ENCODE measurements around the gene CFAP90. TPM values are rescaled to one million over a fixed set of nuclear protein-coding genes. Genes with fewer than 3 reads are reported as not detected.

CFAP90 gene
- total RNA-seq, 1 donor from 2014 or later: 10.7 TPM

DNA sequence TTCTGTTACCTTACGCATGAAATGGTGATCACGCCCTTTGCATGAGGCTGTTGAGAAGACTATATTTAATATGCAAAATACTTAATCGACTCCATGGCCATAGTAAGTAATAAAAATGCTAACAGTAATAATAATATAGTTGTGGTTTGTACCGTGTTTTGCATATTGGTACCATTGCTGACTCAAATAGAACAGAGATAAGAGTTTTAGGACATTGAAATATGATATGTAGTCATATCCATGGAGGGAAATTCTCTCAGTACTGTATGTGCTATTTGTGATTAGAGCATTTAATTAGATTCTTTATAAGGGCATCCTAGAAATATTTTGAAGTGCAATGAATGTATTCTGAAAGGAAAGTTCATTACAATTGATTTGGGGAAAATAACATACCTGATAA, 41.9 kb downstream of the CFAP90 start:
- no peak overlapping the region for H3K4me3 ChIP-seq
- H3K4me1 ChIP-seq: no peaks in the 10 kb centered on the region
- ATAC-seq: no peak
- intact Hi-C loops (cut with DNase I): no loop called here
- no peaks in the 10 kb centered on the region for H3K9me3 ChIP-seq
- H3K36me3 ChIP-seq: no peaks in the 10 kb centered on the region
- no peak for DNase-seq
- no peaks in the 10 kb centered on the region for H3K27me3 ChIP-seq (ENCODE audit: low read depth)
- no peak overlapping the region for H3K27ac ChIP-seq
- TF ChIP-seq, protein P1, sequence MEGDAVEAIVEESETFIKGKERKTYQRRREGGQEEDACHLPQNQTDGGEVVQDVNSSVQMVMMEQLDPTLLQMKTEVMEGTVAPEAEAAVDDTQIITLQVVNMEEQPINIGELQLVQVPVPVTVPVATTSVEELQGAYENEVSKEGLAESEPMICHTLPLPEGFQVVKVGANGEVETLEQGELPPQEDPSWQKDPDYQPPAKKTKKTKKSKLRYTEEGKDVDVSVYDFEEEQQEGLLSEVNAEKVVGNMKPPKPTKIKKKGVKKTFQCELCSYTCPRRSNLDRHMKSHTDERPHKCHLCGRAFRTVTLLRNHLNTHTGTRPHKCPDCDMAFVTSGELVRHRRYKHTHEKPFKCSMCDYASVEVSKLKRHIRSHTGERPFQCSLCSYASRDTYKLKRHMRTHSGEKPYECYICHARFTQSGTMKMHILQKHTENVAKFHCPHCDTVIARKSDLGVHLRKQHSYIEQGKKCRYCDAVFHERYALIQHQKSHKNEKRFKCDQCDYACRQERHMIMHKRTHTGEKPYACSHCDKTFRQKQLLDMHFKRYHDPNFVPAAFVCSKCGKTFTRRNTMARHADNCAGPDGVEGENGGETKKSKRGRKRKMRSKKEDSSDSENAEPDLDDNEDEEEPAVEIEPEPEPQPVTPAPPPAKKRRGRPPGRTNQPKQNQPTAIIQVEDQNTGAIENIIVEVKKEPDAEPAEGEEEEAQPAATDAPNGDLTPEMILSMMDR (IDR thresholded peaks at IDR 0.05): no peak

GRCh38 chr5:7805379-7805778, 45.6 kb downstream of the CFAP90 start:
- no peak for ATAC-seq
- Histone ChIP-seq H3K9me3 (no peaks in the 10 kb centered on the region), H3K4me3 (no peak overlapping the region), H3K27ac (no peak overlapping the region), H3K4me1 (no peaks in the 10 kb centered on the region), H3K27me3 (ENCODE audit: low read depth) (no peaks in the 10 kb centered on the region), H3K36me3 (no peaks in the 10 kb centered on the region)
- intact Hi-C loops (cut with DNase I): no loop called here
- TF ChIP-seq, protein P1 (IDR thresholded peaks at IDR 0.05): no peak
- no peak for DNase-seq

DNA sequence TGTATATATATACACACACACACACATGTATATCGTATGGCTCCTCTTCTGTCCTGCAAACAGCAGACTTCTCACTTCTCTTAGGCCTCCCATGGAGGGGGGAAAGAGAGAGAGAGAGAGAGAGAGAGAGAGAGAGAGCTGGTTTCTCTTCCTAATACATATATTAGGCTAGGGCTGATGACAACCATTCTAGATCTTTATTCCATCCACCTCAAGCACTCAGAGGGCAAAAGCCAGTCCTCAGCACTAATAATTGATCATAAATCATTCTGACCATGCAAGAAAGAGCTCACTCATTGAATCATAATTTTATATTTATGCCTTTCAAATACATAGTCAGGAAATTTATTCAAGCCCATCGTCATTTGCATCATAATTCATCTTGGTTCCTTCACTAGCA, 47.0 kb downstream of the CFAP90 start:
- intact Hi-C loops (cut with DNase I): no loop called here
- TF ChIP-seq, protein P1 (IDR thresholded peaks at IDR 0.05): no peak
- no peaks in the 10 kb centered on the region for H3K4me1 ChIP-seq
- no peaks in the 10 kb centered on the region for H3K9me3 ChIP-seq
- ATAC-seq (no peak), DNase-seq (no peak)
- H3K27me3 ChIP-seq (ENCODE audit: low read depth): no peaks in the 10 kb centered on the region
- no peak overlapping the region for H3K27ac ChIP-seq
- H3K36me3 ChIP-seq: no peaks in the 10 kb centered on the region
- no peak overlapping the region for H3K4me3 ChIP-seq

DNA sequence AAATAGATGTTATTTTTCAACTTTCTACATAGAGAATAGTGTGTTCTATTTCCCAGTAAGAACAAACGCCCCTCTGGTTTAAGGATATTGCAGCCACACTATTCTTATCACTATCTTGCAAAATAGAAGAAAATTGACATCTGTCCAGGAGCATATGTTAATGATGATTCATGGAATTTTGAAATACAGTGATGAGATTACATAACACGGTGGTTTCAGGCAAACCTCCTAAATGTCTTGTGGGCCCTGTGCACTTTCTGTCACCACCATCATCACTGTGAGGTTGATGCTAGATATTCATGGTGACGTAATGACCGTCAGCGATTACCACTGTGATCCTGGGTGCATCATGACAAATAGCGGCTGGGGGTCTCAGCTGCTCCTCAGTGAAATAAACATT, 48.1 kb downstream of the CFAP90 start:
- H3K4me3 ChIP-seq: no peak overlapping the region
- intact Hi-C loops (cut with DNase I): no loop called here
- ATAC-seq: peak in 1 of 2 donors; percentile 30

GRCh38 chr5:7801891-7802614, 48.9 kb downstream of the CFAP90 start:
- no peaks in the 10 kb centered on the region for H3K27me3 ChIP-seq (ENCODE audit: low read depth)
- ATAC-seq (peak; percentile 44 to 60), DNase-seq (no peak)
- no peaks in the 10 kb centered on the region for H3K4me1 ChIP-seq
- H3K9me3 ChIP-seq: no peaks in the 10 kb centered on the region
- TF ChIP-seq, protein P1 (IDR thresholded peaks at IDR 0.05): no peak
- H3K36me3 ChIP-seq: no peaks in the 10 kb centered on the region
- intact Hi-C loops (cut with DNase I): no loop called here
- H3K4me3 ChIP-seq: no peak overlapping the region
- H3K27ac ChIP-seq: no peak overlapping the region

More for the DNA sequence above, 48.1 kb downstream of the CFAP90 start:
- Histone ChIP-seq H3K27me3 (ENCODE audit: low read depth) (no peaks in the 10 kb centered on the region), H3K9me3 (no peaks in the 10 kb centered on the region), H3K36me3 (no peaks in the 10 kb centered on the region), H3K4me1 (no peaks in the 10 kb centered on the region), H3K27ac (no peak overlapping the region)
- TF ChIP-seq, protein P1 (IDR thresholded peaks at IDR 0.05): no peak
- no peak for DNase-seq

Data from lower lobe of right lung (tissue), 2 donors.